ENCODE measurements around the gene NPTX1. TPM values are rescaled to one million over a fixed set of nuclear protein-coding genes. Genes with fewer than 3 reads are reported as not detected.

NPTX1 gene
- total and polyA plus RNA-seq, 2 experiments from 2014 or later = 3.4 to 20.5 TPM

GRCh38 chr17:80472996-80473395, 3.4 kb downstream of the NPTX1 start (continued):
- no peak for TF ChIP-seq ZNF462 (CRISPR knock-in tag; IDR thresholded peaks at IDR 0.05)

- H2AFZ ChIP-seq = no peak overlapping the region
- peaks cover 12% of the 10 kb centered on the region; the same call in 2 of the 3 replicates for H3K4me1 Mint-ChIP-seq
- H3K9me3 Mint-ChIP-seq = no peaks in the 10 kb centered on the region
- no peak overlapping the region for H3K4me3 ChIP-seq
- H3K27ac Mint-ChIP-seq = no peak overlapping the region
- no peak overlapping the region for H3K4me3 Mint-ChIP-seq
- no peaks in the 10 kb centered on the region for H3K36me3 Mint-ChIP-seq (ENCODE audit: low read depth)
- no peaks in the 10 kb centered on the region for H3F3A ChIP-seq (replicated peaks; ENCODE audit: low read depth)
- ATAC-seq (no peak), DNase-seq (ENCODE audit: low spot score) (no peak)
- H3K9me2 ChIP-seq (ENCODE audit: insufficient read depth) = no peaks in the 10 kb centered on the region
- no peaks in the 10 kb centered on the region for H3K36me3 ChIP-seq (ENCODE audit: insufficient read depth)
- H3K4me2 ChIP-seq = no peak overlapping the region
- H3K4me1 ChIP-seq (ENCODE audit: insufficient read depth) = 0 out of 2 replicates have a peak, but pooled peaks cover 3% of the 10 kb centered on the region
- H3K27me3 ChIP-seq (ENCODE audit: insufficient read depth) = peaks cover 58% of the 10 kb centered on the region
- H4K20me1 ChIP-seq (replicated peaks; ENCODE audit: insufficient read depth) = 0 out of 2 replicates have a peak, but pooled peaks cover 5% of the 10 kb centered on the region
- peaks cover 65% of the 10 kb centered on the region for H3K27me3 Mint-ChIP-seq (ENCODE audit: insufficient read depth, low read depth, poor library complexity)
- H3K27ac ChIP-seq (ENCODE audit: low read depth) = no peak overlapping the region
- H3K79me2 ChIP-seq (replicated peaks; ENCODE audit: insufficient read depth) = no peaks in the 10 kb centered on the region
- TF ChIP-seq NANOG (IDR thresholded peaks at IDR 0.05; ENCODE audit: borderline replicate concordance) = no peak
- no peak for TF ChIP-seq ZNF462 (CRISPR knock-in tag; IDR thresholded peaks at IDR 0.05)
- TF ChIP-seq ZNF114 (CRISPR knock-in tag; IDR thresholded peaks at IDR 0.05) = no peak
- TF ChIP-seq POLR2AphosphoS5 (IDR thresholded peaks at IDR 0.05; ENCODE audit: low read depth) = no peak
- no peak for TF ChIP-seq JUNB (IDR thresholded peaks at IDR 0.05; ENCODE audit: unreplicated experiment)
- TF ChIP-seq, protein P1, sequence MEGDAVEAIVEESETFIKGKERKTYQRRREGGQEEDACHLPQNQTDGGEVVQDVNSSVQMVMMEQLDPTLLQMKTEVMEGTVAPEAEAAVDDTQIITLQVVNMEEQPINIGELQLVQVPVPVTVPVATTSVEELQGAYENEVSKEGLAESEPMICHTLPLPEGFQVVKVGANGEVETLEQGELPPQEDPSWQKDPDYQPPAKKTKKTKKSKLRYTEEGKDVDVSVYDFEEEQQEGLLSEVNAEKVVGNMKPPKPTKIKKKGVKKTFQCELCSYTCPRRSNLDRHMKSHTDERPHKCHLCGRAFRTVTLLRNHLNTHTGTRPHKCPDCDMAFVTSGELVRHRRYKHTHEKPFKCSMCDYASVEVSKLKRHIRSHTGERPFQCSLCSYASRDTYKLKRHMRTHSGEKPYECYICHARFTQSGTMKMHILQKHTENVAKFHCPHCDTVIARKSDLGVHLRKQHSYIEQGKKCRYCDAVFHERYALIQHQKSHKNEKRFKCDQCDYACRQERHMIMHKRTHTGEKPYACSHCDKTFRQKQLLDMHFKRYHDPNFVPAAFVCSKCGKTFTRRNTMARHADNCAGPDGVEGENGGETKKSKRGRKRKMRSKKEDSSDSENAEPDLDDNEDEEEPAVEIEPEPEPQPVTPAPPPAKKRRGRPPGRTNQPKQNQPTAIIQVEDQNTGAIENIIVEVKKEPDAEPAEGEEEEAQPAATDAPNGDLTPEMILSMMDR (conservative IDR thresholded peaks at IDR 0.05; ENCODE audit: low read depth in 2 of 2) = no peak
These were observed 4.5 kb downstream of the NPTX1 start for GRCh38 chr17:80471922-80472321.
